ENCODE measurements around the gene PTEN.
"Not testable (repeated sequence)": the region's sequence is repeated elsewhere in the genome, so short reads cannot be mapped to it uniquely, and the experiment has no call there.

PTEN gene

GRCh38 chr10:87896216-87896615 is 32.8 kb downstream of the PTEN start:
- Histone ChIP-seq H3K79me2 (ENCODE audit: insufficient read depth, low read depth) (peaks cover 100% of the 10 kb centered on the region), H2AFZ (ENCODE audit: low read depth) (no peak overlapping the region), H3K4me3 (IDR thresholded peaks at IDR 0.05; ENCODE audit: insufficient read depth, low read depth, low read length) (no peak overlapping the region), H3K27ac (no peak overlapping the region), H4K20me1 (ENCODE audit: insufficient read depth) (peaks cover 55% of the 10 kb centered on the region), H3K4me2 (no peak overlapping the region), H3K27me3 (ENCODE audit: insufficient read depth, low read depth) (no peaks in the 10 kb centered on the region), H3K4me1 (ENCODE audit: low read depth, poor library complexity, severe bottlenecking) (peaks cover 27% of the 10 kb centered on the region), H3K36me3 (ENCODE audit: insufficient read depth) (0 out of 2 replicates have a peak, but pooled peaks cover 6% of the 10 kb centered on the region), H3K9ac (no peak overlapping the region)
- TF ChIP-seq CTCF (conservative IDR thresholded peaks at IDR 0.05; ENCODE audit: low read depth, low read length), result no peak

- not testable (repeated sequence) for H2AFZ ChIP-seq (ENCODE audit: low read depth); H3K9ac ChIP-seq; H3K27me3 ChIP-seq (ENCODE audit: insufficient read depth, low read depth); H3K27ac ChIP-seq; H3K36me3 ChIP-seq (ENCODE audit: insufficient read depth); H3K4me2 ChIP-seq; H3K4me3 ChIP-seq (IDR thresholded peaks at IDR 0.05; ENCODE audit: insufficient read depth, low read depth, low read length)
- peaks cover 100% of the 10 kb centered on the region for H3K79me2 ChIP-seq (ENCODE audit: insufficient read depth, low read depth)
- peaks cover 28% of the 10 kb centered on the region for H3K4me1 ChIP-seq (ENCODE audit: low read depth, poor library complexity, severe bottlenecking)
- H4K20me1 ChIP-seq (ENCODE audit: insufficient read depth), result peaks cover 65% of the 10 kb centered on the region
Measured at GRCh38 chr10:87897957-87898356, 34.5 kb downstream of the PTEN start.

GRCh38 chr10:87903396-87903795 is 40.0 kb downstream of the PTEN start:
- peaks cover 71% of the 10 kb centered on the region for H4K20me1 ChIP-seq (ENCODE audit: insufficient read depth)

GRCh38 chr10:87913156-87913921 is 49.9 kb downstream of the PTEN start:
- Histone ChIP-seq H4K20me1 (ENCODE audit: insufficient read depth) (peaks cover 78% of the 10 kb centered on the region), H3K27ac (no peak overlapping the region), H3K36me3 (ENCODE audit: insufficient read depth) (no peaks in the 10 kb centered on the region; the same call in 1 of the 2 replicates)

More at GRCh38 chr10:87903396-87903795, 40.0 kb downstream of the PTEN start:
- not testable (repeated sequence) for H3K9ac ChIP-seq; H3K4me3 ChIP-seq (IDR thresholded peaks at IDR 0.05; ENCODE audit: insufficient read depth, low read depth, low read length); H3K27me3 ChIP-seq (ENCODE audit: insufficient read depth, low read depth); H2AFZ ChIP-seq (ENCODE audit: low read depth); H3K27ac ChIP-seq; H3K4me2 ChIP-seq
- H3K79me2 ChIP-seq (ENCODE audit: insufficient read depth, low read depth), result peaks cover 100% of the 10 kb centered on the region
- H3K36me3 ChIP-seq (ENCODE audit: insufficient read depth), result peaks cover 11% of the 10 kb centered on the region
- H3K4me1 ChIP-seq (ENCODE audit: low read depth, poor library complexity, severe bottlenecking), result peaks cover 63% of the 10 kb centered on the region

GRCh38 chr10:87915406-87915805 is 52.0 kb downstream of the PTEN start:
- H3K36me3 ChIP-seq (ENCODE audit: insufficient read depth), result no peaks in the 10 kb centered on the region
- no peak overlapping the region for H2AFZ ChIP-seq (ENCODE audit: low read depth)
- H3K4me3 ChIP-seq (IDR thresholded peaks at IDR 0.05; ENCODE audit: insufficient read depth, low read depth, low read length), result no peak overlapping the region
- H3K4me1 ChIP-seq (ENCODE audit: low read depth, poor library complexity, severe bottlenecking), result peaks cover 74% of the 10 kb centered on the region
- no peak overlapping the region for H3K4me2 ChIP-seq
- no peaks in the 10 kb centered on the region for H3K27me3 ChIP-seq (ENCODE audit: insufficient read depth, low read depth)
- H3K9ac ChIP-seq, result no peak overlapping the region
- H4K20me1 ChIP-seq (ENCODE audit: insufficient read depth), result peaks cover 72% of the 10 kb centered on the region
- no peak for TF ChIP-seq CTCF (conservative IDR thresholded peaks at IDR 0.05; ENCODE audit: low read depth, low read length)
- peaks cover 100% of the 10 kb centered on the region for H3K79me2 ChIP-seq (ENCODE audit: insufficient read depth, low read depth)
- H3K27ac ChIP-seq, result no peak overlapping the region

More at GRCh38 chr10:87913156-87913921, 49.9 kb downstream of the PTEN start:
- no peak overlapping the region for H3K4me3 ChIP-seq (IDR thresholded peaks at IDR 0.05; ENCODE audit: insufficient read depth, low read depth, low read length)
- H3K4me1 ChIP-seq (ENCODE audit: low read depth, poor library complexity, severe bottlenecking), result peaks cover 54% of the 10 kb centered on the region
- no peak overlapping the region for H3K4me2 ChIP-seq
- TF ChIP-seq CTCF (conservative IDR thresholded peaks at IDR 0.05; ENCODE audit: low read depth, low read length), result no peak
- no peaks in the 10 kb centered on the region for H3K27me3 ChIP-seq (ENCODE audit: insufficient read depth, low read depth)
- H3K79me2 ChIP-seq (ENCODE audit: insufficient read depth, low read depth), result peaks cover 100% of the 10 kb centered on the region
- H3K9ac ChIP-seq, result no peak overlapping the region
- H2AFZ ChIP-seq (ENCODE audit: low read depth), result no peak overlapping the region

Measured in KMS-11 (cell line).